GM12878 (cell line): ENCODE measurements around the gene ZC3H8.

Experiments used
- CHD2 ChIP-seq: IDR thresholded peaks from 2 replicates; pipeline ENCODE4 v1.6.1; 2011; ENCODE audit warnings: low read depth, low read length, improper control_type of control experiment, borderline replicate concordance
- CHD4 ChIP-seq: fragments of 200-600 bp; sonication (generic); IDR thresholded peaks from 2 replicates; pipeline ENCODE4 v1.6.1; 2016; ENCODE audit warnings: mild to moderate bottlenecking
- CTCF ChIP-seq, 3 experiments: IDR thresholded peaks in 2 of 3; conservative IDR thresholded peaks in 1 of 3; 2 replicates each; pipeline ENCODE4 v1.5.1; 2011; ENCODE audit warnings: low read depth in 3 of 3, low read length in 3 of 3, mild to moderate bottlenecking in 3 of 3, control low read depth in 2 of 3, moderate library complexity in 2 of 3, inconsistent platforms in 1 of 3, mixed read lengths in 1 of 3; ENCODE audit not compliant: control insufficient read depth in 2 of 3, insufficient read depth in 1 of 3; ENCODE audit errors: extremely low read depth in 1 of 3
- MLLT1 ChIP-seq: fragments of 450-650 bp; IDR thresholded peaks from 2 replicates; pipeline ENCODE4 v1.6.1; 2016; ENCODE audit warnings: mild to moderate bottlenecking
- SIN3A ChIP-seq: IDR thresholded peaks from 2 replicates; pipeline ENCODE4 v1.6.1; 2012; ENCODE audit warnings: low read depth, low read length, improper control_type of control experiment

GRCh38 chr2:112184121-112184520, 70.7 kb downstream of the ZC3H8 start:
- TF ChIP-seq CTCF (IDR thresholded peaks at IDR 0.05 in 2 of 3, conservative IDR thresholded peaks at IDR 0.05 in 1 of 3; ENCODE audit: control insufficient read depth in 2 of 3, extremely low read depth in 1 of 3, insufficient read depth in 1 of 3, low read depth in 3 of 3, low read length in 3 of 3) (no peak), CHD2 (no peak), CHD4 (no peak), MLLT1 (no peak), SIN3A (no peak)
